Gastrocnemius medialis (tissue), 4 donors: Measurements from ENCODE around the gene GSK3B. TPM values are rescaled to one million over a fixed set of nuclear protein-coding genes. Genes with fewer than 3 reads are reported as not detected.
A peak's percentile ranks its signal among the peaks of the same experiment; 100 is the strongest.

Experiments used
- ATAC-seq, 2 donors: fragments of 150-250 bp; one replicate each; pipeline ENCODE4 v1.9.1; 2016
- DNase-seq, 2 donors: peaks; one replicate each; pipeline ENCODE4 v3.0.0-alpha.2; 2019
- H3K27ac ChIP-seq, 4 donors: fragments of 200-600 bp; sonication (generic); 1 replicate in 1 of 4; 2 replicates in 3 of 4; pipeline ENCODE4 v1.5.1; 2016 to 2018; ENCODE audit warnings: mild to moderate bottlenecking in 2 of 4, moderate library complexity in 1 of 4
- H3K27me3 ChIP-seq, 3 donors: fragments of 200-600 bp; sonication (generic) in 2 of 3; 1 replicate in 1 of 3; 2 replicates in 2 of 3; pipeline versions ENCODE4 v1.5.1 to v1.6.0; 2016 to 2019; ENCODE audit warnings: mild to moderate bottlenecking in 1 of 3, moderate library complexity in 1 of 3
- H3K36me3 ChIP-seq, 2 donors: fragments of 200-600 bp; sonication (generic) in 1 of 2; one replicate each; pipeline ENCODE4 v1.5.1; 2017 to 2018
- H3K4me1 ChIP-seq, 2 donors: fragments of 200-600 bp; sonication (generic) in 1 of 2; one replicate each; pipeline ENCODE4 v1.5.1; 2016 to 2017; ENCODE audit warnings: mild to moderate bottlenecking in 2 of 2
- H3K4me3 ChIP-seq, 4 donors: fragments of 200-600 bp; sonication (generic) in 3 of 4; 1 replicate in 1 of 4; 2 replicates in 3 of 4; pipeline ENCODE4 v1.5.1; 2016 to 2019; ENCODE audit warnings: mild to moderate bottlenecking in 2 of 4
- H3K9me3 ChIP-seq, 3 donors: fragments of 200-600 bp; sonication (generic) in 2 of 3; 1 replicate in 1 of 3; 2 replicates in 2 of 3; pipeline ENCODE4 v1.5.1; 2016 to 2019
- POLR2A ChIP-seq, 2 donors: fragments of 450-650 bp; IDR thresholded peaks; one replicate each; pipeline ENCODE4 v1.6.1; 2017; ENCODE audit warnings: antibody characterized with exemption in 2 of 2, mild to moderate bottlenecking in 2 of 2, moderate library complexity in 2 of 2
- in situ Hi-C, 4 donors: fragments of 200-750 bp; cut with MboI; loops; one replicate each; pipeline versions ENCODE4 v1.15.0 to v1.8.0; 2017; ENCODE audit warnings: low sequenced_read_pairs in 4 of 4
- intact Hi-C: fragments of 100-400 bp; cut with DNase I; formaldehyde crosslinking; loops from one replicate; pipeline ENCODE4 v1.15.1; 2023; ENCODE audit warnings: low total_unique reads
- total RNA-seq, 4 donors: library from RNA; depleted of rRNA; stranded (reverse); fragments of >200 nt; gene quantifications; one replicate each; pipeline versions ENCODE4 v1.1.0 to v1.2.3, GENCODE V29; 2016
- TF ChIP-seq, protein P1 (sequence below), 5 experiments: fragments of 450-650 bp in 3 of 5; fragments of 200-600 bp in 2 of 5; sonication (generic) in 2 of 5; IDR thresholded peaks in 4 of 5; conservative IDR thresholded peaks in 1 of 5; 1 replicate in 4 of 5; 2 replicates in 1 of 5; pipeline ENCODE4 v1.5.1; 2016 to 2019; ENCODE audit warnings: antibody characterized with exemption in 5 of 5, mild to moderate bottlenecking in 3 of 5, moderate library complexity in 3 of 5

GSK3B gene
- total RNA-seq, 4 donors from 2014 or later: 30.7 to 47.4 (median 35.4) TPM

DNA sequence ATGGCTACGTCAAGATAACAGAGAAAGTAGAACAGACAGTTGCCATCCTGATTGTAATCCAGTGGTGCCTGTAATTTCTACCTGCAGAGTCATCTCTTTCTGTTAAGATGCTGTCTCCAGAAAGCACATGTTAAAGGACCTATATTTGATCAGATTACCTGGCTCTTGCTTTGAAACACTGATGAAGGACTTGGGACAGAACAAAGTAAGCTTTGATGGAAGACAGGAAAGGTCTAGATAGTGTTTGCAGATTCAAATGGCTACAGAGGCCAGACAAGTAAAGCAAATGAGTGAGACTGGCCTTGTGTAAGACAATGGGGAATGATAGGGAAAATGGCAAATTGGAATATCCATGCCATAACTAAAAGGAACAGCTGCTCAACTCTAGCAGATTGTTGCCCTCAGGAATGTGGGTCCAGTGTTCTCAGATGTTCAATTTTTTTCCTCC lies 1.8 kb upstream of the GSK3B start:
- intact Hi-C loops: loop anchor here (1.0 to 10.0 kb wide), 5 partner anchors 103 to 631 kb away; partner anchors contain the start of genes CFAP91, COX17, POGLUT1 and TMEM39A
- peak overlapping the region; percentile 90 to 99 (median 98) for H3K27ac ChIP-seq
- no peak for ATAC-seq
- DNase-seq: no peak
- no peaks in the 10 kb centered on the region for H3K9me3 ChIP-seq
- H3K4me3 ChIP-seq: peak overlapping the region; percentile 65 to 94 (median 90)
- H3K36me3 ChIP-seq: no peaks in the 10 kb centered on the region
- peaks cover 14 to 31% of the 10 kb centered on the region in 2 donors for H3K4me1 ChIP-seq
- TF ChIP-seq POLR2A (IDR thresholded peaks at IDR 0.05): no peak
- TF ChIP-seq, protein P1, sequence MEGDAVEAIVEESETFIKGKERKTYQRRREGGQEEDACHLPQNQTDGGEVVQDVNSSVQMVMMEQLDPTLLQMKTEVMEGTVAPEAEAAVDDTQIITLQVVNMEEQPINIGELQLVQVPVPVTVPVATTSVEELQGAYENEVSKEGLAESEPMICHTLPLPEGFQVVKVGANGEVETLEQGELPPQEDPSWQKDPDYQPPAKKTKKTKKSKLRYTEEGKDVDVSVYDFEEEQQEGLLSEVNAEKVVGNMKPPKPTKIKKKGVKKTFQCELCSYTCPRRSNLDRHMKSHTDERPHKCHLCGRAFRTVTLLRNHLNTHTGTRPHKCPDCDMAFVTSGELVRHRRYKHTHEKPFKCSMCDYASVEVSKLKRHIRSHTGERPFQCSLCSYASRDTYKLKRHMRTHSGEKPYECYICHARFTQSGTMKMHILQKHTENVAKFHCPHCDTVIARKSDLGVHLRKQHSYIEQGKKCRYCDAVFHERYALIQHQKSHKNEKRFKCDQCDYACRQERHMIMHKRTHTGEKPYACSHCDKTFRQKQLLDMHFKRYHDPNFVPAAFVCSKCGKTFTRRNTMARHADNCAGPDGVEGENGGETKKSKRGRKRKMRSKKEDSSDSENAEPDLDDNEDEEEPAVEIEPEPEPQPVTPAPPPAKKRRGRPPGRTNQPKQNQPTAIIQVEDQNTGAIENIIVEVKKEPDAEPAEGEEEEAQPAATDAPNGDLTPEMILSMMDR (IDR thresholded peaks at IDR 0.05 in 4 of 5, conservative IDR thresholded peaks at IDR 0.05 in 1 of 5): no peak
- H3K27me3 ChIP-seq: no peaks in the 10 kb centered on the region
- in situ Hi-C loops: loop anchor here in 2 of 4 donors (10.0 to 25.0 kb wide), 4 partner anchors 109 to 634 kb away; partner anchors contain the start of genes COX17 (in 1 of the 2), POGLUT1 (in 1 of the 2) and TMEM39A (in 1 of the 2)

DNA sequence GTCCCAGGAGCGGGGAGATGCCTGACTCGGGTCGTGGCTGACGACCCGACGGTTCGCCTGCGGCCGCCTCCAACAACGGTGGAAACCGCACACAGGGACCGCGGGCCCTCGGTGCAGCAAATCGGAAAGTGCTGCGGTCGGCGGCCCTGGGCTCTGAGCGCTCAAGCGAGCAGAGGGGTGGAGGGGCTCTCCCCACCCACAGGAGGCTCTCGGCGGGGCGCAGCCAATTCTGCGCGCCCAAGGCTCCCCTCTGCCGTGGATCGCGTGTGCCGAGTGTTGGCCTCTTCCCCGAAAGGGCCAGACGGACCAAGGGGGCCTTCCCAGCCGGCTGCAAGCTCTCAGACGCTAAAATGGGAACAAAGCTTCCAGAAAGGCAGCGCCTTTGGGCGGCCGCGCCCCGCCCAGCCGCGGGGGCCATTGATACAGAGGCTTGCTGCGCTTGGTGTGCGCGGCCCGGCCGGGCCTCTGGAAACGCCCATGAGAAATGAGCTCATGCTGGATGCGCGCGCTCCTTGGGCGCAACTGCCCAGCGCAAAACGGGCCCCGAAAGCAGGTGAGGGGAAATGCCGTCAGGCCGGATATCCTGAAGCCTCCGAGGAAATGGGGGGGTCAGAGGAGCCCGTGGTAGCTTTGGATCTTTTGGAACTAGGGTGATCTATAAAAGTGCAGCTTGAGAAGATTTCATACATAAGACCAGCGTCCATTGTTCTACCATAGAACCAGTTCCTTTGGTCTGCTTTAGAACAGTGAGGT lies 1.2 kb upstream of the GSK3B start:
- no peaks in the 10 kb centered on the region for H3K36me3 ChIP-seq
- peak overlapping the region; percentile 65 to 94 (median 90) for H3K4me3 ChIP-seq
- ATAC-seq (peak; percentile 34 to 37), DNase-seq (peak; percentile 74 to 87)
- TF ChIP-seq POLR2A (IDR thresholded peaks at IDR 0.05): peak; percentile 81 to 92
- TF ChIP-seq, protein P1 (IDR thresholded peaks at IDR 0.05 in 4 of 5, conservative IDR thresholded peaks at IDR 0.05 in 1 of 5): peak in 1 of 5 experiments; percentile 3
- H3K27ac ChIP-seq: peak overlapping the region; percentile 90 to 99 (median 98)
- H3K4me1 ChIP-seq: peaks cover 20 to 31% of the 10 kb centered on the region in 2 donors
- in situ Hi-C loops (loop anchor here in 2 of 4 donors (10.0 to 25.0 kb wide), 4 partner anchors 109 to 633 kb away; partner anchors contain the start of genes COX17 (in 1 of the 2), POGLUT1 (in 1 of the 2) and TMEM39A (in 1 of the 2)), intact Hi-C loops (loop anchor here (1.0 to 10.0 kb wide), 5 partner anchors 103 to 631 kb away; partner anchors contain the start of genes CFAP91, COX17, POGLUT1 and TMEM39A)
- no peaks in the 10 kb centered on the region for H3K27me3 ChIP-seq
- H3K9me3 ChIP-seq: no peaks in the 10 kb centered on the region

DNA sequence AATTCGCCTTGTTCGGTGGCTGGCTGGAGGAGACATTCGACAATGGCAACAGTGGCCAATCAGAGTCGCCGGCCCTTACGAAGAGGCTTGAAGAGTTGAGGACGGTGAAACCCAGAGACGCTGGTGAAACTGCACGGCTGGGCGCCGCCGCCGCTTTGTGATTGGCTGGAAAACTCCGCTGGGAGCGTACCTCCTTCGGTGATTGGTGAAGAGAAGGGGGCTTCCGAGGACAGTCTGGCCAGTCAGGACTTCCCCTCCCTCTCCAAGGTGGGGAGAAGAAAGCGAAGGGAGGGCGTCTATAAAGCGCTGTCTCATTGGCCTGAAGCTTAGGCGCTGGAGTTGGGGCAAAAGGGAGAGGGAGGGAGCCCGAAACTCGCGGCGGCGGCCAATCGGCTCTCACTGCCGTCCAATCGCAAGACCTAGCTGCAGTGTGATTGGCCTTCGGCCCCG lies 554 bp upstream of the GSK3B start:
- Histone ChIP-seq H3K4me3 (peak overlapping the region; percentile 65 to 94 (median 90)), H3K36me3 (no peaks in the 10 kb centered on the region), H3K9me3 (no peaks in the 10 kb centered on the region), H3K27me3 (no peaks in the 10 kb centered on the region), H3K4me1 (peaks cover 26 to 37% of the 10 kb centered on the region in 2 donors), H3K27ac (peak overlapping the region; percentile 90 to 99 (median 98))
- peak; percentile 99 to 100 for DNase-seq
- TF ChIP-seq, protein P1 (IDR thresholded peaks at IDR 0.05 in 4 of 5, conservative IDR thresholded peaks at IDR 0.05 in 1 of 5): no peak
- no peak for TF ChIP-seq POLR2A (IDR thresholded peaks at IDR 0.05)
- intact Hi-C loops: loop anchor here (1.0 to 10.0 kb wide), 6 partner anchors 104 to 630 kb away; partner anchors contain the start of genes CFAP91, COX17, LRRC58 and POGLUT1
- ATAC-seq: peak; percentile 83 to 84
- in situ Hi-C loops: loop anchor here in 2 of 4 donors (10.0 to 25.0 kb wide), 4 partner anchors 110 to 632 kb away; partner anchors contain the start of genes COX17 (in 1 of the 2), POGLUT1 (in 1 of the 2) and TMEM39A (in 1 of the 2)

DNA sequence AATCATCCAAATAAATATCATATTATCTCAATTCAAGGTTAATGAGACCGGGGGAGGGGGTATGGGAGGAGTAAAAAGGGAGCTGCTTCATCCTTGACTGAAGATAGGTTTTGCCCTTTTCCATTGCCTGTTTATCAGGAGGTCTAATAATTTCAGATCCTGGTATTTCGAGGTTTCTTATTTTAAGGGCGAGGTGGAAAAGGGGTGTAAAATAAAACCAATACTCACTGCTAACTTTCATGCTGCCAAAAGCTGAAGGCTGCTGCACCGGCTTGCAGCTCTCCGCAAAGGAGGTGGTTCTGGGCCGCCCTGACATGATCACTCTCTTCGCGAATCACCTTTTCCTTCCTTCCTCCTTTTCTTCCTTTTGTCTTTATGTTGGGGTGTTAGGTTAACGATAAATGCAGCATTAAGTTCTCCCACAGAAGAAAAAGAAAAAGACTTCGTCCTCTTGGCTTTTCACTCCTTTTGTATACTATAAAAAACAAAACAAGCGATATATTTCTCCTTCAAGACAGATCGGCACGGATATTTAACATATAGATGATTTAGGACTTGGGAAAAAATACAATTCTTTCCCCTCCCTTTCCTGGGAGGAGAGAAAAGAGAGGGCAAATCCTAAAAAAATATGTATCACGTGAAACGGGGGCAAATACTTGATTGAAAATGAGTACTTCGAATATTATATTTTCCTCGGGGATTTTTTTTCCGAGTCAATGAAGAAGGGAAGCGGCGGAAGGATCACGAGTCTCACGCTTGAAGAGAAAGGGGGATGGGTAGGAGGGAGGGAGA lies 932 bp downstream of the GSK3B start:
- ATAC-seq (no peak), DNase-seq (peak in 1 of 2 donors; percentile 18)
- intact Hi-C loops: loop anchor here (10.0 kb wide), 2 partner anchors 389 to 629 kb away; partner anchors contain the start of genes CFAP91, POGLUT1 and TMEM39A
- in situ Hi-C loops: loop anchor here in 2 of 4 donors (10.0 to 25.0 kb wide), 4 partner anchors 111 to 631 kb away; partner anchors contain the start of genes COX17 (in 1 of the 2), POGLUT1 (in 1 of the 2) and TMEM39A (in 1 of the 2)
- H3K27ac ChIP-seq: peak overlapping the region; percentile 90 to 99 (median 96)
- H3K36me3 ChIP-seq: no peaks in the 10 kb centered on the region
- H3K9me3 ChIP-seq: no peaks in the 10 kb centered on the region
- peaks cover 39 to 52% of the 10 kb centered on the region in 2 donors for H3K4me1 ChIP-seq
- H3K27me3 ChIP-seq: no peaks in the 10 kb centered on the region
- peak overlapping the region; percentile 79 to 91 (median 87) for H3K4me3 ChIP-seq
- TF ChIP-seq POLR2A (IDR thresholded peaks at IDR 0.05): no peak
- TF ChIP-seq, protein P1 (IDR thresholded peaks at IDR 0.05 in 4 of 5, conservative IDR thresholded peaks at IDR 0.05 in 1 of 5): no peak
